Activated CD4-positive, alpha-beta T cell treated with anti-CD3 and anti-CD28 coated beads, Interleukin-2, Interleukin-4, amounts not matched to agents 100 ng/mL and 50 ng/mL, durations not matched to agents 16 hours and 8 hours (primary cell): ENCODE results near the gene ARHGAP29.

Experiments used
- DNase-seq: peaks from one replicate; pipeline ENCODE4 v3.0.0-alpha.2; 2020; ENCODE audit warnings: low spot score

ARHGAP29 gene, protein sequence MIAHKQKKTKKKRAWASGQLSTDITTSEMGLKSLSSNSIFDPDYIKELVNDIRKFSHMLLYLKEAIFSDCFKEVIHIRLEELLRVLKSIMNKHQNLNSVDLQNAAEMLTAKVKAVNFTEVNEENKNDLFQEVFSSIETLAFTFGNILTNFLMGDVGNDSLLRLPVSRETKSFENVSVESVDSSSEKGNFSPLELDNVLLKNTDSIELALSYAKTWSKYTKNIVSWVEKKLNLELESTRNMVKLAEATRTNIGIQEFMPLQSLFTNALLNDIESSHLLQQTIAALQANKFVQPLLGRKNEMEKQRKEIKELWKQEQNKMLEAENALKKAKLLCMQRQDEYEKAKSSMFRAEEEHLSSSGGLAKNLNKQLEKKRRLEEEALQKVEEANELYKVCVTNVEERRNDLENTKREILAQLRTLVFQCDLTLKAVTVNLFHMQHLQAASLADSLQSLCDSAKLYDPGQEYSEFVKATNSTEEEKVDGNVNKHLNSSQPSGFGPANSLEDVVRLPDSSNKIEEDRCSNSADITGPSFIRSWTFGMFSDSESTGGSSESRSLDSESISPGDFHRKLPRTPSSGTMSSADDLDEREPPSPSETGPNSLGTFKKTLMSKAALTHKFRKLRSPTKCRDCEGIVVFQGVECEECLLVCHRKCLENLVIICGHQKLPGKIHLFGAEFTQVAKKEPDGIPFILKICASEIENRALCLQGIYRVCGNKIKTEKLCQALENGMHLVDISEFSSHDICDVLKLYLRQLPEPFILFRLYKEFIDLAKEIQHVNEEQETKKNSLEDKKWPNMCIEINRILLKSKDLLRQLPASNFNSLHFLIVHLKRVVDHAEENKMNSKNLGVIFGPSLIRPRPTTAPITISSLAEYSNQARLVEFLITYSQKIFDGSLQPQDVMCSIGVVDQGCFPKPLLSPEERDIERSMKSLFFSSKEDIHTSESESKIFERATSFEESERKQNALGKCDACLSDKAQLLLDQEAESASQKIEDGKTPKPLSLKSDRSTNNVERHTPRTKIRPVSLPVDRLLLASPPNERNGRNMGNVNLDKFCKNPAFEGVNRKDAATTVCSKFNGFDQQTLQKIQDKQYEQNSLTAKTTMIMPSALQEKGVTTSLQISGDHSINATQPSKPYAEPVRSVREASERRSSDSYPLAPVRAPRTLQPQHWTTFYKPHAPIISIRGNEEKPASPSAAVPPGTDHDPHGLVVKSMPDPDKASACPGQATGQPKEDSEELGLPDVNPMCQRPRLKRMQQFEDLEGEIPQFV

DNA sequence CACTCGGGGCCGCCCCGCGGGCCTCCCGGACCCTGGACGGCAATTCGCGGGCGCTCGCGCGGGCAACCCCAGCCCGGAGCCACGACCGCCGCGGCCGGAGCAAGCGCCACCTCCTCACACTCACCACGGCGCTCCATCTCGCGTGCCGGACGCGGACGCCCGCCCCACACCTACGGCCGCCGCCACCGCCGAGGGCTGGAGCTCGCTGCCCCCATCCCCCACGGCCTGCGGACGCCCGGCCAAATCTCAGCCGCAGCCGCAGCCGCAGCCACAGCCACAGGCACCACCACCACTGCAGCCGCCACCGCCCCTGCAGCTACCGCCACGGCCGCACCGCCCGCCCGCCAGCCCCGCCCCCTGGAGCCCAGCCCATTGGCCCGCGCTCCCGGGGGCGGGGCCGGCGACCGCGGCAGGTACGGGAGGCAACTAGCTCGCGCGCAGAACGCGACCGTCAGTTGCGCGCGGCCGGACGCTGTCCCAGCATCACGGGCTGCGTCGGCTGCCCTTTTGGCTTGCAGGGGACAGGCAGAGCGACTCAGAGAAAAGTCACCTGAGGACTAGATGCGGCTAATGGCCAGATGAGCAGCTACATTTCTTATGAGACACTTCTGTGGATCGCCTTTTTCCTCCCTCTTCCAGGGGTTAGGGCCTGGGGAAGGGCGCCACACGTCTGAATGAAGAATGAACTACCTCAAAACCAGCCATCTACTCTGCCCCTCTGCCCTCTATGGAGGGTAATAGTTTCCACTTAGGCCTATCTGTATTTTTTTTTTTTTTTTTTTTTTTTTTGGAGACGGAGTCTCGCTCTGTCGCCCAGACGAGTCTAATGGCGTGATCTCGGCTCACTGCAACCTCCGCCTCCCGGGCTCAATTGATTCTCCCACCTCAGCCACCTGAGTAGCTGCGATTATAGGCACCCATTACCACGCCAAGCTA is at the start of gene ARHGAP29:
Gene ARHGAP29 (minus strand): TSS at position 294 of the 936 bp plus-strand sequence. CDS start 5,973 bp downstream, outside the sequence.
- DNase-seq = peak; percentile 46

DNA sequence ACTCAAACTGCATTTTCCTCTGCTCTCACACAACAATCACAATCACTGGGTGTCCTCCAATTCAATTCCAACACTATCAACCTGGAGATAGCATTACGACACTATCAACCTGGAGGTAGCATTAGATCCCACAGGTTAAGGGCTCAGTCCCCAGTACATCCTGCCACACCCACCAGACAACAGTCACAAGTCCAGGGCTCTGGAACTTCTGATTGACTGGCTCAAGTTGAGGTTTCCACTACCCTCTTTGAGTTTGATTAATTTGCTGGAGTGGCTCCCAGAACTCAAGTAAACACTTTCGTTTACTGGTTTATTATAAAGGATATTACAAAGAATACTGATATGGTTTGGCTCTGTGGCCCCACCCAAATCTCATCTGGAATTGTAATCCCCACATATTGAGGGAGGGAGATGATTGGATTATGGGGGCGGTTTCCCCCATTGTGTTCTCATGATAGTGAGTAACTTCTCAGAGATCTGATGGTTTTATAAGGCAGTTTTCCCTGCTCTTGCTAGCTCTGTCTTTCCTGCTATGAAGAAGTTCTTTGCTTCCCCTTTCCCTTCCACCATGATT is 49.6 kb upstream of the ARHGAP29 start:
- no peak for DNase-seq

DNA sequence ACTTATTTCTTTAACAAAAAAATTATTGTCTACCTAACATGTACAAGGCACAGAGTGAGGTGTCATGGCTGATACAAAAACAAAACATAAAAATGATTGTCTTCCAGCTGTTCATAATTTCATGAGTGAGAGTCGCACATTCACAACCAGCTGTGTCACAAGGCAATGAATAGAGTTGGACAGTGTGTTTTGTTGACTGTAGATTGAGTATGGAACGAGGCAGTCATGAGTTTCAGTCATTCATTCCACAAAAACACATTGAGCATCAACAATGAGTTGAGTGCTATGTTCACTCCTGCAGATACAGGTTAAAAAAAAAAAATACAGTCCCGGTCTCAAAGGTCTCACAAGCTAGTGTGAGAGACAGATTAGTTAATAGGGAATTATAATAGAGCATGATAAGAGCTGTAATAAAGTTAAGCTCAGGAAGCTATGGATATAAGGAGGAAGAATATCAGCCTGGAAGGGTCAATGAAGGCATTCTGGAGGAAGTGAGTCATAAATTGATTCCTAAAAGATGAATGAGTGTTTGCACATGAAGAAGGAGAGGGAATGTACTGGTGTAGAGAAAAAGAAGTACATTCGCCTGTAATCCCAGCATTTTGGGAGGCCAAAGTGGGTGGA is 47.8 kb upstream of the ARHGAP29 start:
- no peak for DNase-seq

DNA sequence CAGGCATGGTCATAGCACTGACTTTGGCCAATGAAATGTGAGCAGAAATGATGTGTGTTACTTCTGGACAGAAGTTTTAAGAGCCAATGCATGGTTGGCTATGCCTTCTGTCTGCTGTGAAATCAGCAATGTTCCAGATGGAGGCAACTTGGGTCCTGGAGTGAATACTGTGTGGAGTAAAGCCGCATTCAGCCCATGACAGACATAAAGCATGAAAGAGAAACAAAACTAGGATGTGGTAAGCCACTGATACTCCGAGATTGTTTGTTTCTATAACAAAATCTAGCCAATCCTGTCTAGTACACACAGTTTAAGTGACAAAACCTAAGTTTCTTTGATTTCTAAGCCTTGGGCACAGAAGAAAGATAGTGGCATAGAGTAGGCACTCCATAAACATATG is 47.1 kb upstream of the ARHGAP29 start:
- DNase-seq = peak; percentile 6

DNA sequence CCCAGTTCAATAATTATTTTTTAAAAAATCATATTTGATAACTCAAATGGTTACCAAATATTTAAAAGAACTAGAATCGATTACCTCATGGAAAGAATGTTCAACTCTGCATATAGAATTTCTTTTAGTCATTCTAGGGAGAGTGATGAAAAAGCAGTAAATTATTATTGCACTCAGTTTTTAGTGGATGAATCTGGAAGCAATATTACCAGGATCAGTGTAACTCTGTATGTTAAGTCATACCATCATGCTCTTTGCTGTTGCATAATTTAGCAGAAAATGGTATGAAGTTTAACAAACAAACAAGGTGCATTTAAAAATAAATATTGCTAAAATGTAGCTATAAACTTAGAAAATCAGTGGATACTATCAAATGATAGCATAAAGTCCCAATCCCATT is 46.1 kb upstream of the ARHGAP29 start:
- no peak for DNase-seq

DNA sequence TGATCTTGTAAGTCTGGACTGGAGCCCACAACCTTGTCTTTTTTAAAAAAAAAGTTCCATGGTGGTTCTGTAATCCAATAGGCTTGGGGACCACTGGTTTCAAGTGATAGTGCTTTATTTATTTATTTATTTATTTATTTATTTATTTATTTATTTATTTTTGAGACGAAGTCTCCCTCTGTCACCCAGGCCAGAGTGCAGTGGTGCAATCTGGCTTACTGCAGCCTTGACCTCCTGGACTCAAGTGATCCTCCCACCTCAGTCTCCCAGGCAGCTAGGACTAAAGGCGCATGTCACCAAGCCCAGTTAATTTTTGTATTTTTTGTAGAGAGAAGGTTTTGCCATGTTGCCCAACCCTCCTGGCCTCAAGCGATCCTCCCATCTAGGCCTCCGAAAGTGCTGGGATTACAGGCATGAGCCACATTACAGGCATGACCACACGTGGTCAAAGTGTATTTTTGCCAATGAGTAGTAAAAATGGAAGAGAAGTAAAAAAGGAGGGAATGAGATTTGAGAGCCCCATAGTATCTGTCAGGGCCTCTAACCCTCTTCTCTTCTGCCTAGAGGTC is 44.8 kb upstream of the ARHGAP29 start:
- no peak for DNase-seq

DNA sequence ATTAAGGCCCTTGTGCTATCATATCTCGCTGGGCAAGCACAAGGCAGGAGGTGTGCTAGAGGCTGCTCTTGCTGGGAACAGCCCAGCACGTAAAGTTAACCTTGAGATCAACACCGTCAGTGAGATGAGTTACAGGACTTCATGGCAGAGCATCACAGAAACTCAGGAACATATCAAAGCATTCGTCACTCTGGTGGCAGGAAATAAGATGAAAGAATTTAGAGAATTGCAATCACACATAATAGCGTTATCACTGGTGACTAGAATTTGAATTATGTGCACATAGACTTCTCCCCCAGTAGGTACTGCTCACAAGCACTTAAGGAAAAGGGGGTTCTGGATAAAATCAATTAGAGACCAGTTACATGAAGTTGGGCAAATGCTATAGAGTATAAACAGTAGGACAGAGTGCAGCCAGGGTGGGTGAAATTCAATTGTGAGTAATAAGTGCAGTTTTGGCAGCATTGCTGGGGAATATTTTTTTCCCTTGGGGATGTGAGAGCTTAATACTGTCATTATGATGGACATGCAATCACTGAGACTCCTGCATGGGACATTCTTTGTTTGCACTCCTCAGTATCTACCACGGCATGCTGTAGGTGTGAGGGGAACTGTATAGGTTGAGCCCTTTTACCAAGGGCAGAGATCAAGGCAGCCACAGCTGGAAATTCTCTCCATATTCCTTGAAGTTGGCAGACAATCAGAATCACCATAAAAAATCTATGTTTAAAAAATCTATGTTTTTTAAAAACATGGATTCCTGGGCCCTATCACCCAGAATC is 44.2 kb upstream of the ARHGAP29 start:
- DNase-seq = no peak

DNA sequence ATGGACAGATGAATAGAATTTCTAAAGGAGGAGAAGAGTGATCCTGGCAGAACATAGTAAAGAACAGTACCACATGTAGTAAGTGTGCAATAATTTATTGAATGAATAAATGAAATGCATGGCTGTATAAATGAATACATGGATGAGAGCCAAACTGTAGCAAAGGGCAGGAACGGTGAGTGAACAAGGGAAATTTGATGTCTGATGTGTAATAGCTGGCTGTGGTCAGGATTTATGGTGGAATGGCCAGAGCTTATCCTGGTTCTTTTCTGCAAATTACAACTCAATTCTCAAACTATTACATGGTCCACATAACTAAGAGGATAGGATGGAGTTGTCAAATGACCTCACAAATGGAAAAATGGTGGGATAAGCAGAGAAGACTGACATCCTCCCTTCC is 43.2 kb upstream of the ARHGAP29 start:
- DNase-seq = no peak

DNA sequence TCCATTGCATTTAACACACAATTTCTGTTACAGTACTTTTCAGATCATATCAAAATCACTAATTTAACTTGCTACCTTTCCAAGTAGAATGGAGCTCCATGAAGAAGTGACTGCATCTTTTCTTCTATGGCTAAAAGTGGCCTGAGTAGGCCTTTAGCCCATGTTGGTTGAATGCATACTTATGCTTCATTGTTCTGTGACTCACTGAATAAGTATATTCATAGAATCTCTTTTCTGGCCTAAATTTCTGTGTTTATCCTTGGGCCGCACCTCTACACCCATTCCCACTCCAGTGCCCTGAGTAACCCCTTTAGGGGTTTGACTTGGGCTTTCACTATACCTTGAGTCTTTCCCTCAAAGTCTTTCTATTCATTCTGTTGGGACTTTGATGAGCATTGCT is 42.1 kb upstream of the ARHGAP29 start:
- no peak for DNase-seq

DNA sequence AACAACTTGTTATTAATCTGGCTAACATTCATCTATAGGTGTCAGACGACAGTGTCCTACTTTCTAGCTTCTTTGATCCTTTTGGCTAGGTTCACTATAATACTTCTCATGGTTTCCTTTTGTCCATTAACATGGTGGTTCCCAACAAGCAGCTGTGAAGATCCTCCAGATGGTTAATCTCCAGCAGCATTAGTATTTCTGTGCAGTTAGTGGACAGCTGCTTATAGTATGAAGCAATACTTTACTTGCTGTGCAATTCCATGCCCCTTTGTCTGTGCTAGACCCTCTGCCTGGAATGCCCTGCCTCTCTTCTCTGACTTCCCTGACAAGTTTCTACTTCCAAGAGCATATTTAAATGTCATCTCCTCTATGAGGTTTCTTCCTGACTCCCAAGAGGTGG is 41.7 kb upstream of the ARHGAP29 start:
- no peak for DNase-seq

DNA sequence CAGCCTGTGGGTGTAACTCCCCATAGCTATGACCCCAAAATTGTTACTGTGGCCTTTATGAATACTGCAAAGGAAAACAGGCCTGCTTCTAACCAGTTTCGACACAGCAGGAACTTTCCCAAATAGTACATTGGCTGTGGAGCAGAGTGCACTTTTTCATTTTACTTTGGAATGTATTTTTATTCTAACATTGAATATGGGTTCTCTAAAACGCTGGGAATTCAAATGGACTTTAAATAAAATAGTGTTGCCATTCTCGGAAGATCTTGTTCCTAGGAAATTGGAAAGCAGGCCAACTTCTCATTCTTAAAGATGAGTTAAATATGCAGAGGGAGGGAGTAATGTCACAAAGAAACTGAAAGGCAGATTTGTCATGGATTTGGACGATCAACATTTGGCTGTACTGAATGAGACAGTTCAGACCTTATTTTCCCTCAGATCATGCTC is 39.6 kb upstream of the ARHGAP29 start:
- DNase-seq = no peak

DNA sequence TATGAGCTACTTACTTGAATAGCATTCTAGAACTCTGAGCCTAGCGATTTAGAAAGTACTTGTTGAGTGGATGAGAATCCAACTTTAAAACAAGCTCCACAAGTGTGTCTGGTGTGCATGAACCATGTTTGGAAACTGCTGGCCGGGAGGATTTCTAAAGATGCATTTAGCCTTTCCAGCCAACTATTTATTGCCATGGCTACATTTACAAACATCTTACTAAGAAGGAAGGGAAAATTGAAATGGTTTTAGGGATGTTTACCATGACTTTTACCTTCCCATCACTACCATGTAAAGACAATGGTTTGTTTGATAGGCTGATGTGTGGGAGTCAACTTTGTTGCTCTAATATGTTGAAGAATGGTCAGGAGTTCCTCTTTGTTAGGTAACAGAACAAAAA is 37.7 kb upstream of the ARHGAP29 start:
- DNase-seq = no peak

DNA sequence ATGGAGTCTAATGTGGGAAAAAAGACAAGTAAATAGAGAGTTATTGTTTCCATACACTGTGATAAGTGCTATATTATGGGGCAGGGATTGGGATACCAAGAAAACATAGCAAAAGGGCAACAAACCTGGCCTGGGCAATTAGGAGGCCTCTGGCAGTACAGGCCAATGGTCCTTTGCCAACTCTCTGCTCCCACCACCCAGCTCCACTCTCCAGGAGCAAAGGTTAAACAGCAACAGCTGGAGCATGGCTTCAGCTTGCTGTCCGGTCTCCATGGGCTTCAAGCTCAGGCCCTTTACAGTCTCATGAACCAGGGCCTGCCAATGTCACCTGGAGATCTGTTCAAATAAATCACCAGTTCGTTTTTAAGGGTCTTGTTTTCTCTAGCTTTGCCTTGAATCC is 37.2 kb upstream of the ARHGAP29 start:
- DNase-seq = no peak

DNA sequence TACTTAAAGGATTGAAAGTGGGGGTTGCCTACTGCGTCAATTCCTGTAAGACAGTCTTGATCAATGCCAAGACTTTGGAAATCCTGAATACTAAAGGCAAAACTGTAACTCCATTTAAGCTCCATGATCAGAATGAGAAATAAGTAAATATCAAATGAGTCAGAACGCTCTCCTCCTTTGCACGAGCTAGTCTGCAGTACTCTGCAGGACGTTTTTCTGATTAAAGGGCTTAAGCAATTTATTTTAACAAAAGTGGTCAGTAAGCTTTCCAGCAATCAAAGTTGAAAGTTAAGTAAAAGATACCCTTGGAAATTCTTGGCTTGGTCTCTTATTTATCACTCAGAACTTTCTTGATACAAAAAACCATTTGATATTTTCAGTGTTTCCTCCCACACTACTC is 35.7 kb upstream of the ARHGAP29 start:
- no peak for DNase-seq

DNA sequence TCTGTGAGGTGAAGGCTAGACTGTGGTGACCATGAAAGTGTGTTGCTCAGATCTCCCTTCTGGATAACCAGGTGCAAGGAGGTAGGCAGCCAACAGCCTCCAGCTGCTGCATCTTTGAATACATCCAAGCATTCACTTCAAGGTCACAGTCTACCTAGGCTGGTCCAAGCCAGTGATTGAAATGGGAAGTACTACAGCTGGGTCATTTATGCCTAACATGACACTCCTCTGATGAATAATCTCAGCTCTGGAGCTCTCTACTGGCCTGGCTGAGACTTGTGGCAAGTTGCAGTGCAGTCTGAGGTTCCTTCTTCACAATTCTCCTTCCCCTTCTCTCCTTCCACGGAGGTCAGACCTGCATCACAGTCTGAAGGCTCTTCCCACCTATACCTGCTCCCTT is 35.0 kb upstream of the ARHGAP29 start:
- DNase-seq = no peak

DNA sequence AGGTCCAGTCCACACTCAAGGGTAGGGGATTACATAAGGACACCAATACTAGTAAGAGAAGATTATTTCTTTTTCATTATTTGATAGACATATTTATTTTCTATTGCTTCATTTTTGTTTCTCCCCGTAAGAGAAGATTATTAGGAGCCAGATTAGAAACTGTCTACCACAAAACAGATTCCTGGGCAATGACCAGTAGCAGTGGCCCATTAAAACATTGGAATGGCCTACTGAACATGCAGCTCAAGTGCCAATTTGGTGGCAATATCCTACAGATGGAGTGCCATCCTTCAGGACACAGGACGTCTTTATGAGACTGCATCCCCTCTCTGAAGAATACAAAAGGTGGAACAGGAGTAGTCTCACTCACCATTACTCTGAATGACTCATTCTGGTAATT is 34.0 kb upstream of the ARHGAP29 start:
- no peak for DNase-seq

DNA sequence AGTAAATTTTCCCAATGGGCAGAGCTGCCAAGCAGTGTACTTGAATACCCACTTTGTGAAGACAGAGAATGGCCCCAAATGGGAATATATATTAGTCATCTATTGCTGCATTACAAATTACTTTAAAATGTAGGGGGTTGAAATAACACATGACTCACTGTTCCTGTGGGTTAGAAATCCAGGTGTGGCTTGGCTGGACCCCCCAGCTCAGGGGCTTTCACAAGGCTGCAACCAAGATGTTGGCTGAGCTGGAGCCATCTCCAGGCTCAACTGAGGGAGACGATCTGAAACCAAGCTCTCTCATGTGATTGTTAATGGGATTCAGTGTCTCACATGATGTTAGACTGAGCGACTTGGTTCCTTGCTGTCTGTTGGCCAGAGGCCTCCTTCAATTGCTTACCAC is 33.4 kb upstream of the ARHGAP29 start:
- no peak for DNase-seq

DNA sequence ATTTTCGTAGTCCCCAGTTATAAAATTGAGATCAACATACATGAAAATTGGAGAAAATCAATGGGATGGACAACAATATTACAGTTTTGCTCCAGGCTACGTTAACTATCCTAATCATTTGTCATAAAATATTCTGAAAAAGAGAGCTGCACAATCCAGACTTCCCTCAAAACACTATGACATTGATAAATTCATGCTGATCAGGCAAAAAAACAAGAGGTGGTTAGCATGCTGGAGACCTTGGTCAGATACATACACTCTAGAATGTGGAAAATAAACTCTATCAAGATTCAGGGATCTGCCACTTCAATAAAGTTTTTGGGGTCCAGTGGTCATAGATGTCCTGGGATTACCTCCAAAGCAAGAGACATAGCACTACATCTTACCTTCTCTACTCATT is 32.5 kb upstream of the ARHGAP29 start:
- DNase-seq = no peak

DNA sequence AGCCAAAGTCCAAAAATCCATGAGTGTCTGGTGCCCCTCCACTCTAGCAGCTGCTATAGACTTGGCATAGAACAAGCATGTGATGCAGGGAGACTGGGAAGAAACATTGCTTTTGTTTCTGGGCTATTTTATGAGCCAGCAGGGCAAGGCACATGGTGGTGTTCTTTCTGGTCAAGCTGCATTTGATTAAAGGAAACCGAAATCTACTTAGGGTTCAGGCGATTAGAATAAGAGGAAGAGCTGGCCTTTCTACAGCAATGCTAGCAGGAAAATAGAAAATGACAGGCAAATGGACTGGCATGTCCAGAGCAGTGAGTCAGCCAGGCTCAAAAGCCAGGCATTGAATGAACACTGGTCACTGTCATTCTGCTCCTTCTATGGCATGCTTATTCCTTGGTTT is 28.5 kb upstream of the ARHGAP29 start:
- DNase-seq = no peak
